PFSK-1 (cell line): ENCODE data around the gene KRT31.

Source experiments
- POLR2AphosphoS5 ChIP-seq: IDR thresholded peaks from 2 replicates; pipeline ENCODE4 v1.6.1; 2012; ENCODE audit warnings: low read depth, mild to moderate bottlenecking, control low read depth, low read length, moderate library complexity
- TF ChIP-seq, protein P1 (sequence below), 2 experiments: IDR thresholded peaks; 2 replicates each; pipeline versions ENCODE4 v1.6.1 to v1.8.0; 2011 to 2012; ENCODE audit warnings: low read depth in 2 of 2, low read length in 2 of 2, control low read depth in 1 of 2, inconsistent platforms in 1 of 2, mild to moderate bottlenecking in 1 of 2, moderate library complexity in 1 of 2; ENCODE audit not compliant: insufficient read depth in 1 of 2

DNA sequence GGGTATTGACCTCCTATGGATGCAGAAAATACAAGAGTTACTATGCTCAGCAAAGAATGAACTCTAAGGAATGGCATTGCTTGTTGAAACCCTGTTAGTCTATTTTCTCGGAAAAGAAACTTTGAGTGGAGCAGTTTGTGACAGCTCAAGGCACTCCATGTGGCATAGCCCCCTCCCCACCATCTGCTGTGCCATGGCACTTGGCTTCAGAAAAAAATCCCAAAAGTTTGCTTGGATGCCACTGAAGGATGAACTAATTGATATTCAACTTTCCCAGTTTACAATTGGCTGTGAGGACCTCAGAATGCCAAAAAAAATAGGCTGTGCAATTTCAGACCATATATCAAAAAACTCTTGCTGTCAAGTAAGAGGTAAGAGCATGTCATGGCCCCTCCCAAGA, 1.8 kb downstream of the KRT31 start:
- TF ChIP-seq, protein P1, sequence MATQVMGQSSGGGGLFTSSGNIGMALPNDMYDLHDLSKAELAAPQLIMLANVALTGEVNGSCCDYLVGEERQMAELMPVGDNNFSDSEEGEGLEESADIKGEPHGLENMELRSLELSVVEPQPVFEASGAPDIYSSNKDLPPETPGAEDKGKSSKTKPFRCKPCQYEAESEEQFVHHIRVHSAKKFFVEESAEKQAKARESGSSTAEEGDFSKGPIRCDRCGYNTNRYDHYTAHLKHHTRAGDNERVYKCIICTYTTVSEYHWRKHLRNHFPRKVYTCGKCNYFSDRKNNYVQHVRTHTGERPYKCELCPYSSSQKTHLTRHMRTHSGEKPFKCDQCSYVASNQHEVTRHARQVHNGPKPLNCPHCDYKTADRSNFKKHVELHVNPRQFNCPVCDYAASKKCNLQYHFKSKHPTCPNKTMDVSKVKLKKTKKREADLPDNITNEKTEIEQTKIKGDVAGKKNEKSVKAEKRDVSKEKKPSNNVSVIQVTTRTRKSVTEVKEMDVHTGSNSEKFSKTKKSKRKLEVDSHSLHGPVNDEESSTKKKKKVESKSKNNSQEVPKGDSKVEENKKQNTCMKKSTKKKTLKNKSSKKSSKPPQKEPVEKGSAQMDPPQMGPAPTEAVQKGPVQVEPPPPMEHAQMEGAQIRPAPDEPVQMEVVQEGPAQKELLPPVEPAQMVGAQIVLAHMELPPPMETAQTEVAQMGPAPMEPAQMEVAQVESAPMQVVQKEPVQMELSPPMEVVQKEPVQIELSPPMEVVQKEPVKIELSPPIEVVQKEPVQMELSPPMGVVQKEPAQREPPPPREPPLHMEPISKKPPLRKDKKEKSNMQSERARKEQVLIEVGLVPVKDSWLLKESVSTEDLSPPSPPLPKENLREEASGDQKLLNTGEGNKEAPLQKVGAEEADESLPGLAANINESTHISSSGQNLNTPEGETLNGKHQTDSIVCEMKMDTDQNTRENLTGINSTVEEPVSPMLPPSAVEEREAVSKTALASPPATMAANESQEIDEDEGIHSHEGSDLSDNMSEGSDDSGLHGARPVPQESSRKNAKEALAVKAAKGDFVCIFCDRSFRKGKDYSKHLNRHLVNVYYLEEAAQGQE (IDR thresholded peaks at IDR 0.05; ENCODE audit: insufficient read depth in 1 of 2, low read depth in 2 of 2, low read length in 2 of 2): no peak
- TF ChIP-seq POLR2AphosphoS5: no peak
